Measurements from ENCODE around the gene TUBA4A. TPM values are rescaled to one million over a fixed set of nuclear protein-coding genes. Genes with fewer than 3 reads are reported as not detected.

The TUBA4A gene
- total and polyA plus RNA-seq, 2 experiments from 2014 or later = 4.7 to 10.5 TPM

GRCh38 chr2:219296142-219296541 is 42.4 kb upstream of the TUBA4A start:
- Histone ChIP-seq H2AFZ (no peak overlapping the region), H3K27ac (no peak overlapping the region), H4K20me1 (ENCODE audit: insufficient read depth, poor library complexity, severe bottlenecking) (no peaks in the 10 kb centered on the region), H3K27me3 (peaks cover 14% of the 10 kb centered on the region), H3K79me2 (no peaks in the 10 kb centered on the region), H3K9me2 (replicated peaks; ENCODE audit: insufficient read depth) (no peaks in the 10 kb centered on the region), H3K9me3 (ENCODE audit: low read depth) (no peaks in the 10 kb centered on the region), H3K4me3 (no peak overlapping the region), H3K4me1 (ENCODE audit: insufficient read depth) (no peaks in the 10 kb centered on the region), H3K4me2 (no peak overlapping the region), H3K36me3 (replicated peaks; ENCODE audit: insufficient read depth, low read depth) (no peaks in the 10 kb centered on the region)
- TF ChIP-seq EZH2phosphoT487 (IDR thresholded peaks at IDR 0.05; ENCODE audit: low read depth, severe bottlenecking, unreplicated experiment) = no peak
- TF ChIP-seq CTCF (IDR thresholded peaks at IDR 0.05; ENCODE audit: poor library complexity) = no peak
- TF ChIP-seq EZH2 (IDR thresholded peaks at IDR 0.05; ENCODE audit: borderline replicate concordance) = no peak
- DNase-seq (ENCODE audit: low spot score) = no peak
- 94% methylated on average over 14 of the region's 14 CpGs for WGBS (ENCODE audit: low lambda C conversion rate, missing lambda C conversion rate)

- H3K27ac ChIP-seq = peak overlapping the region; percentile 62
- H3K79me2 ChIP-seq = no peaks in the 10 kb centered on the region
- WGBS (ENCODE audit: low lambda C conversion rate, missing lambda C conversion rate) = 9% methylated on average over 47 of the region's 67 CpGs
- H3K36me3 ChIP-seq (replicated peaks; ENCODE audit: insufficient read depth, low read depth) = no peaks in the 10 kb centered on the region
- H3K4me1 ChIP-seq (ENCODE audit: insufficient read depth) = no peaks in the 10 kb centered on the region
- H3K4me2 ChIP-seq = peak overlapping the region; percentile 94
- no peaks in the 10 kb centered on the region for H3K9me2 ChIP-seq (replicated peaks; ENCODE audit: insufficient read depth)
- no peaks in the 10 kb centered on the region for H4K20me1 ChIP-seq (ENCODE audit: insufficient read depth, poor library complexity, severe bottlenecking)
- TF ChIP-seq EZH2phosphoT487 (IDR thresholded peaks at IDR 0.05; ENCODE audit: low read depth, severe bottlenecking, unreplicated experiment) (no peak), CTCF (IDR thresholded peaks at IDR 0.05; ENCODE audit: poor library complexity) (peak; percentile 92)
- H2AFZ ChIP-seq = peak overlapping the region; percentile 94
- no peaks in the 10 kb centered on the region for H3K9me3 ChIP-seq (ENCODE audit: low read depth)
- DNase-seq (ENCODE audit: low spot score) = peak; percentile 94
- no peaks in the 10 kb centered on the region for H3K27me3 ChIP-seq
- peak overlapping the region; percentile 74 for H3K4me3 ChIP-seq
These were observed 40.9 kb upstream of the TUBA4A start for GRCh38 chr2:219294356-219295351.

- Histone ChIP-seq H3K4me2 (peak overlapping the region; percentile 94), H4K20me1 (ENCODE audit: insufficient read depth, poor library complexity, severe bottlenecking) (no peaks in the 10 kb centered on the region), H3K9me3 (ENCODE audit: low read depth) (no peaks in the 10 kb centered on the region), H3K9me2 (replicated peaks; ENCODE audit: insufficient read depth) (no peaks in the 10 kb centered on the region), H3K27ac (no peak overlapping the region), H2AFZ (no peak overlapping the region), H3K4me1 (ENCODE audit: insufficient read depth) (no peaks in the 10 kb centered on the region), H3K36me3 (replicated peaks; ENCODE audit: insufficient read depth, low read depth) (no peaks in the 10 kb centered on the region), H3K79me2 (no peaks in the 10 kb centered on the region), H3K4me3 (no peak overlapping the region), H3K27me3 (no peaks in the 10 kb centered on the region)
- WGBS (ENCODE audit: low lambda C conversion rate, missing lambda C conversion rate) = 85% methylated on average over 5 of the region's 5 CpGs
- TF ChIP-seq EZH2phosphoT487 (IDR thresholded peaks at IDR 0.05; ENCODE audit: low read depth, severe bottlenecking, unreplicated experiment) = no peak
- TF ChIP-seq CTCF (IDR thresholded peaks at IDR 0.05; ENCODE audit: poor library complexity) = no peak
- no peak for TF ChIP-seq EZH2 (IDR thresholded peaks at IDR 0.05; ENCODE audit: borderline replicate concordance)
- no peak for DNase-seq (ENCODE audit: low spot score)
These were observed 40.1 kb upstream of the TUBA4A start for GRCh38 chr2:219293736-219294231.

Measured in hepatocyte (in vitro differentiated cells).